CD14-positive monocyte (primary cell): Measurements from ENCODE around the gene EFCAB8. TPM values are rescaled to one million over a fixed set of nuclear protein-coding genes. Genes with fewer than 3 reads are reported as not detected.

Experiments used
- DNase-seq, 3 donors: peaks; one replicate each; pipeline ENCODE4 v3.0.0-alpha.2; 2011 to 2022
- H2AFZ ChIP-seq: 2 replicates; pipeline ENCODE4 v1.6.0; 2012; ENCODE audit warnings: mild to moderate bottlenecking, low read depth, low read length, inconsistent platforms; ENCODE audit not compliant: insufficient read depth, poor library complexity, severe bottlenecking
- H3K27ac ChIP-seq, 2 donors: 1 replicate in 1 of 2; 2 replicates in 1 of 2; pipeline ENCODE4 v1.5.1; 2012 to 2013; ENCODE audit warnings: low read length in 2 of 2, control low read depth in 1 of 2, inconsistent platforms in 1 of 2, low read depth in 1 of 2, mild to moderate bottlenecking in 1 of 2
- H3K27me3 ChIP-seq, 2 donors: one replicate each; pipeline versions ENCODE4 v1.6.0 to v1.6.1; 2011 to 2013; ENCODE audit warnings: low read length in 2 of 2; ENCODE audit not compliant: control insufficient read depth in 2 of 2, insufficient read depth in 2 of 2
- H3K36me3 ChIP-seq, 2 donors: replicated peaks in 1 of 2; 1 replicate in 1 of 2; 2 replicates in 1 of 2; pipeline versions ENCODE4 v1.5.1 to v1.6.1; 2012 to 2013; ENCODE audit warnings: low read length in 2 of 2, control low read depth in 1 of 2, inconsistent platforms in 1 of 2, mild to moderate bottlenecking in 1 of 2; ENCODE audit not compliant: insufficient read depth in 2 of 2, control insufficient read depth in 1 of 2
- H3K4me1 ChIP-seq, 2 donors: 1 replicate in 1 of 2; 2 replicates in 1 of 2; pipeline versions ENCODE4 v1.5.1 to v1.6.1; 2012 to 2013; ENCODE audit warnings: low read length in 2 of 2, control low read depth in 1 of 2, inconsistent platforms in 1 of 2, mild to moderate bottlenecking in 1 of 2, moderate library complexity in 1 of 2; ENCODE audit not compliant: insufficient read depth in 2 of 2, control insufficient read depth in 1 of 2
- H3K4me2 ChIP-seq: replicated peaks from 2 replicates; pipeline ENCODE3; 2012; ENCODE audit warnings: low read length, moderate library complexity, mild to moderate bottlenecking; ENCODE audit not compliant: poor library complexity, severe bottlenecking; ENCODE audit errors: extremely low read depth
- H3K4me3 ChIP-seq, 3 experiments: fragments of 200-600 bp in 1 of 3; sonication (generic) in 1 of 3; replicated peaks in 1 of 3; 1 replicate in 2 of 3; 2 replicates in 1 of 3; pipeline ENCODE4 v1.5.1; 2011 to 2013; ENCODE audit warnings: low read length in 3 of 3, mild to moderate bottlenecking in 3 of 3, control low read depth in 2 of 3, low read depth in 2 of 3, inconsistent platforms in 1 of 3, moderate library complexity in 1 of 3
- H3K79me2 ChIP-seq: 2 replicates; pipeline ENCODE4 v1.6.0; 2012; ENCODE audit warnings: mild to moderate bottlenecking, control low read depth, inconsistent platforms, low read length, moderate library complexity; ENCODE audit not compliant: insufficient read depth
- H3K9ac ChIP-seq: 2 replicates; pipeline ENCODE4 v1.6.0; 2017; ENCODE audit warnings: low read length, mild to moderate bottlenecking; ENCODE audit not compliant: insufficient read depth, poor library complexity, severe bottlenecking
- H3K9me3 ChIP-seq, 2 donors: replicated peaks in 1 of 2; 1 replicate in 1 of 2; 2 replicates in 1 of 2; pipeline versions ENCODE4 v1.5.1 to v1.6.1; 2012 to 2013; ENCODE audit warnings: low read length in 2 of 2, control low read depth in 1 of 2; ENCODE audit not compliant: control insufficient read depth in 1 of 2, insufficient read depth in 1 of 2
- H4K20me1 ChIP-seq: 2 replicates; pipeline ENCODE4 v1.6.0; 2012; ENCODE audit warnings: mild to moderate bottlenecking, low read length, control low read depth, moderate library complexity; ENCODE audit not compliant: insufficient read depth
- H3K27ac Mint-ChIP-seq, 7 donors: one replicate each; pipeline ENCODE4 v1.8.0; 2020; ENCODE audit warnings: mild to moderate bottlenecking in 7 of 7, mixed read lengths in 7 of 7, moderate library complexity in 6 of 7, inconsistent platforms in 2 of 7
- H3K27me3 Mint-ChIP-seq, 3 donors: one replicate each; pipeline ENCODE4 v1.8.0; 2021 to 2022; ENCODE audit warnings: low read depth in 3 of 3, mild to moderate bottlenecking in 3 of 3, mixed read lengths in 3 of 3, moderate library complexity in 3 of 3, inconsistent platforms in 1 of 3
- H3K36me3 Mint-ChIP-seq, 2 donors: one replicate each; pipeline ENCODE4 v1.8.0; 2020; ENCODE audit warnings: mixed read lengths in 2 of 2, inconsistent platforms in 1 of 2, mild to moderate bottlenecking in 1 of 2
- H3K4me1 Mint-ChIP-seq: one replicate; pipeline ENCODE4 v1.8.0; 2020; ENCODE audit warnings: mild to moderate bottlenecking, mixed read lengths
- H3K4me3 Mint-ChIP-seq, 2 donors: one replicate each; pipeline ENCODE4 v1.8.0; 2020; ENCODE audit warnings: mild to moderate bottlenecking in 2 of 2, mixed read lengths in 2 of 2, moderate library complexity in 1 of 2
- H3K9me3 Mint-ChIP-seq, 7 donors: one replicate each; pipeline ENCODE4 v1.8.0; 2020 to 2022; ENCODE audit warnings: mixed read lengths in 7 of 7, mild to moderate bottlenecking in 6 of 7, moderate library complexity in 6 of 7, inconsistent platforms in 2 of 7
- CTCF ChIP-seq: fragments of 200-600 bp; IDR thresholded peaks from one replicate; pipeline ENCODE4 v1.8.0; 2022; ENCODE audit warnings: antibody characterized with exemption, mild to moderate bottlenecking
- WGBS: methylation state at CpG from one replicate; pipeline ENCODE4 v1.1.5; 2013; ENCODE audit warnings: missing lambda C conversion rate; ENCODE audit not compliant: insufficient coverage; 5-methylcytosine and 5-hydroxymethylcytosine counted together
- intact Hi-C, 2 donors: fragments of 100-400 bp; cut with micrococcal nuclease; formaldehyde crosslinking; loops; one replicate each; pipeline versions ENCODE4 v1.15.0 to v1.15.1; 2023
- polyA plus RNA-seq, 3 donors: library from polyadenylated mRNA; depleted of rRNA in 1 of 3; unstranded in 2 of 3; stranded (reverse) in 1 of 3; fragments of 300-500 nt in 2 of 3; fragments of >200 nt in 1 of 3; fragmentation: Illumina TruSeq in 2 of 3; gene quantifications; 1 replicate in 2 of 3; 2 replicates in 1 of 3; pipeline ENCODE4 v1.2.3, GENCODE V29; 2012 to 2021

EFCAB8 gene
- polyA plus RNA-seq, 3 donors = 0.45 TPM; not detected in 2

GRCh38 chr20:32819992-32820697 is 38.6 kb upstream of the EFCAB8 start:
- peak overlapping the region; percentile 88 to 95 for H3K27ac ChIP-seq
- Mint-ChIP-seq H3K4me1 (peaks cover 39% of the 10 kb centered on the region), H3K4me3 (peak overlapping the region; percentile 94 to 96), H3K27ac (peak overlapping the region; percentile 94 to 99 (median 98)), H3K9me3 (peaks cover 0 to 2% (median 0%) of the 10 kb centered on the region in 7 donors), H3K36me3 (peaks cover 0 to 1% of the 10 kb centered on the region in 2 donors), H3K27me3 (peaks cover 0 to 4% (median 0%) of the 10 kb centered on the region in 3 donors)
- H3K27me3 ChIP-seq = no peaks in the 10 kb centered on the region
- H4K20me1 ChIP-seq = peaks cover 49% of the 10 kb centered on the region
- peak overlapping the region; percentile 83 for H3K4me2 ChIP-seq
- H3K79me2 ChIP-seq = peaks cover 59% of the 10 kb centered on the region
- H3K9ac ChIP-seq = peak overlapping the region; percentile 94
- peak overlapping the region; percentile 87 to 99 (median 90) for H3K4me3 ChIP-seq
- DNase-seq = peak in 2 of 3 donors; percentile 13 to 50
- H3K9me3 ChIP-seq = no peaks in the 10 kb centered on the region
- H3K36me3 ChIP-seq = no peaks in the 10 kb centered on the region
- WGBS = under 1% methylated on average over 48 of the region's 58 CpGs
- no peak for TF ChIP-seq CTCF
- intact Hi-C loops = loop anchor here in 1 of 2 donors (10.0 kb wide), 1 partner anchor 455 kb away; no protein-coding TSS in a partner anchor
- peaks cover 42% of the 10 kb centered on the region in 2 donors for H3K4me1 ChIP-seq
- peak overlapping the region; percentile 63 for H2AFZ ChIP-seq

GRCh38 chr20:32820698-32821377 is 37.9 kb upstream of the EFCAB8 start:
- peaks cover 39% of the 10 kb centered on the region for H3K4me1 Mint-ChIP-seq
- DNase-seq = no peak
- WGBS = 78% methylated on average over 7 of the region's 25 CpGs
- peak overlapping the region; percentile 94 to 96 for H3K4me3 Mint-ChIP-seq
- H3K27me3 Mint-ChIP-seq = peaks cover 0 to 4% (median 0%) of the 10 kb centered on the region in 3 donors
- intact Hi-C loops = no loop called here
- TF ChIP-seq CTCF = no peak
- Histone ChIP-seq H3K27ac (peak overlapping the region; percentile 88 to 95), H3K4me3 (peak overlapping the region; percentile 87 to 99 (median 90)), H3K36me3 (peaks cover 2% of the 10 kb centered on the region in 2 donors), H3K4me1 (peaks cover 42% of the 10 kb centered on the region in 2 donors), H3K4me2 (peak overlapping the region; percentile 83), H4K20me1 (peaks cover 56% of the 10 kb centered on the region), H3K9ac (peak overlapping the region; percentile 94), H3K79me2 (peaks cover 66% of the 10 kb centered on the region), H3K27me3 (no peaks in the 10 kb centered on the region), H3K9me3 (no peaks in the 10 kb centered on the region), H2AFZ (peak overlapping the region; percentile 63)
- peaks cover 2 to 4% of the 10 kb centered on the region in 2 donors for H3K36me3 Mint-ChIP-seq
- peaks cover 0 to 2% (median 0%) of the 10 kb centered on the region in 7 donors for H3K9me3 Mint-ChIP-seq
- H3K27ac Mint-ChIP-seq = peak overlapping the region; percentile 94 to 99 (median 98)
